Stimulated activated CD8-positive, alpha-beta memory T cell treated with anti-CD3 and anti-CD28 coated beads, Interleukin-2, amount 100 ng/mL, for 48 hours (primary cell): Measurements from ENCODE around the gene PSTPIP2.
"Not testable (repeated sequence)": the region's sequence is repeated elsewhere in the genome, so short reads cannot be mapped to it uniquely, and the experiment has no call there.

ENCODE experiments used
- DNase-seq, 2 donors: peaks; one replicate each; pipeline ENCODE4 v3.0.0-alpha.2; 2020; ENCODE audit warnings: low read depth in 2 of 2

Gene PSTPIP2

GRCh38 chr18:46070232-46070631, 1.8 kb downstream of the PSTPIP2 start:
- no peak for DNase-seq

- no peak for DNase-seq
Observed at GRCh38 chr18:46069524-46069923, 2.5 kb downstream of the PSTPIP2 start.

- DNase-seq, result no peak
Observed at GRCh38 chr18:46068763-46069162, 3.3 kb downstream of the PSTPIP2 start.

GRCh38 chr18:46067438-46068007, 4.5 kb downstream of the PSTPIP2 start:
- no peak for DNase-seq

- DNase-seq, result no peak
Observed at GRCh38 chr18:46062781-46063180, 9.3 kb downstream of the PSTPIP2 start.

GRCh38 chr18:46061796-46062195, 10.3 kb downstream of the PSTPIP2 start:
- DNase-seq, result no peak

GRCh38 chr18:46061387-46061786, 10.7 kb downstream of the PSTPIP2 start:
- no peak for DNase-seq

GRCh38 chr18:46060359-46060841, 11.7 kb downstream of the PSTPIP2 start:
- DNase-seq, result no peak

GRCh38 chr18:46055838-46056230, 16.2 kb downstream of the PSTPIP2 start:
- DNase-seq, result no peak

- no peak for DNase-seq
Observed at GRCh38 chr18:46054956-46055837, 16.9 kb downstream of the PSTPIP2 start.

GRCh38 chr18:46053368-46054095, 18.5 kb downstream of the PSTPIP2 start:
- no peak for DNase-seq

- DNase-seq, result no peak
Observed at GRCh38 chr18:46051731-46052461, 20.2 kb downstream of the PSTPIP2 start.

- no peak for DNase-seq
Observed at GRCh38 chr18:46050268-46050667, 21.8 kb downstream of the PSTPIP2 start.

- no peak for DNase-seq
Observed at GRCh38 chr18:46048641-46049040, 23.4 kb downstream of the PSTPIP2 start.

- DNase-seq, result not testable (repeated sequence)
Observed at GRCh38 chr18:46047369-46047768, 24.7 kb downstream of the PSTPIP2 start.

- no peak for DNase-seq
Observed at GRCh38 chr18:46046688-46047087, 25.4 kb downstream of the PSTPIP2 start.

- DNase-seq, result no peak
Observed at GRCh38 chr18:46046126-46046525, 25.9 kb downstream of the PSTPIP2 start.

- no peak for DNase-seq
Observed at GRCh38 chr18:46042571-46043123, 29.4 kb downstream of the PSTPIP2 start.

- DNase-seq, result no peak
Observed at GRCh38 chr18:46040747-46041104, 31.3 kb downstream of the PSTPIP2 start.

- DNase-seq, result no peak
Observed at GRCh38 chr18:46040033-46040746, 31.9 kb downstream of the PSTPIP2 start.
